CD4-positive, CD25-positive, alpha-beta regulatory T cell (primary cell): ENCODE data around the gene TNFRSF25. TPM values are rescaled to one million over a fixed set of nuclear protein-coding genes. Genes with fewer than 3 reads are reported as not detected.

ENCODE experiments used
- ATAC-seq, 2 donors: fragments of 150-1000 bp; cut with Tn5 transposase; one replicate each; pipeline ENCODE4 v1.10.0; 2021; ENCODE audit warnings: low read depth in 2 of 2, moderate number of reproducible peaks in 2 of 2, moderate library complexity in 1 of 2
- DNase-seq, 3 donors: peaks; one replicate each; pipeline versions ENCODE4 v3.0.0 to v3.0.0-alpha.2; 2012 to 2022; ENCODE audit warnings: mixed read lengths in 1 of 3
- H3K27ac ChIP-seq: one replicate; pipeline ENCODE4 v1.7.0; 2013; ENCODE audit warnings: mild to moderate bottlenecking, low read length; ENCODE audit not compliant: insufficient read depth, poor library complexity, severe bottlenecking
- H3K27me3 ChIP-seq: one replicate; pipeline ENCODE4 v1.7.0; 2013; ENCODE audit warnings: low read length; ENCODE audit not compliant: control insufficient read depth, insufficient read depth
- H3K36me3 ChIP-seq: one replicate; pipeline ENCODE4 v1.7.0; 2013; ENCODE audit warnings: mild to moderate bottlenecking, low read length, moderate library complexity; ENCODE audit not compliant: control insufficient read depth, insufficient read depth
- H3K4me1 ChIP-seq: 2 replicates; pipeline ENCODE4 v1.7.0; 2013; ENCODE audit warnings: mild to moderate bottlenecking, low read length; ENCODE audit not compliant: insufficient read depth, control insufficient read depth, poor library complexity, severe bottlenecking
- H3K4me3 ChIP-seq: one replicate; pipeline ENCODE4 v1.7.0; 2013; ENCODE audit warnings: low read depth, mild to moderate bottlenecking, low read length, moderate library complexity
- H3K9me3 ChIP-seq, 2 experiments: 1 replicate in 1 of 2; 2 replicates in 1 of 2; pipeline ENCODE4 v1.7.0; 2013; ENCODE audit warnings: low read length in 2 of 2, mild to moderate bottlenecking in 1 of 2, moderate library complexity in 1 of 2; ENCODE audit not compliant: control insufficient read depth in 2 of 2
- H3K27ac Mint-ChIP-seq, 3 donors: one replicate each; pipeline ENCODE4 v1.8.0; 2020 to 2022; ENCODE audit warnings: mild to moderate bottlenecking in 3 of 3, mixed read lengths in 3 of 3, moderate library complexity in 2 of 3
- H3K27me3 Mint-ChIP-seq: one replicate; pipeline ENCODE4 v1.8.0; 2022; ENCODE audit warnings: mild to moderate bottlenecking, mixed read lengths
- H3K36me3 Mint-ChIP-seq: one replicate; pipeline ENCODE4 v1.8.0; 2020; ENCODE audit warnings: mixed read lengths
- H3K4me1 Mint-ChIP-seq, 4 donors: one replicate each; pipeline ENCODE4 v1.8.0; 2020 to 2022; ENCODE audit warnings: mixed read lengths in 4 of 4, mild to moderate bottlenecking in 1 of 4
- H3K4me3 Mint-ChIP-seq, 4 donors: one replicate each; pipeline ENCODE4 v1.8.0; 2020 to 2022; ENCODE audit warnings: mild to moderate bottlenecking in 4 of 4, mixed read lengths in 4 of 4, moderate library complexity in 3 of 4
- H3K9me3 Mint-ChIP-seq, 7 donors: one replicate each; pipeline ENCODE4 v1.8.0; 2020 to 2022; ENCODE audit warnings: mixed read lengths in 7 of 7, mild to moderate bottlenecking in 3 of 7, moderate library complexity in 2 of 7
- polyA plus RNA-seq, 4 donors: library from polyadenylated mRNA; unstranded; fragments of 300-500 nt; fragmentation: Illumina TruSeq; gene quantifications; one replicate each; pipeline ENCODE4 v1.2.3, GENCODE V29; 2021
- total RNA-seq: library from RNA; stranded (reverse); gene quantifications from one replicate; pipeline ENCODE4 v1.2.3, GENCODE V29; 2022

The TNFRSF25 gene
- total and polyA plus RNA-seq, 5 donors from 2014 or later = 23.3 to 258 (median 31.4) TPM

DNA sequence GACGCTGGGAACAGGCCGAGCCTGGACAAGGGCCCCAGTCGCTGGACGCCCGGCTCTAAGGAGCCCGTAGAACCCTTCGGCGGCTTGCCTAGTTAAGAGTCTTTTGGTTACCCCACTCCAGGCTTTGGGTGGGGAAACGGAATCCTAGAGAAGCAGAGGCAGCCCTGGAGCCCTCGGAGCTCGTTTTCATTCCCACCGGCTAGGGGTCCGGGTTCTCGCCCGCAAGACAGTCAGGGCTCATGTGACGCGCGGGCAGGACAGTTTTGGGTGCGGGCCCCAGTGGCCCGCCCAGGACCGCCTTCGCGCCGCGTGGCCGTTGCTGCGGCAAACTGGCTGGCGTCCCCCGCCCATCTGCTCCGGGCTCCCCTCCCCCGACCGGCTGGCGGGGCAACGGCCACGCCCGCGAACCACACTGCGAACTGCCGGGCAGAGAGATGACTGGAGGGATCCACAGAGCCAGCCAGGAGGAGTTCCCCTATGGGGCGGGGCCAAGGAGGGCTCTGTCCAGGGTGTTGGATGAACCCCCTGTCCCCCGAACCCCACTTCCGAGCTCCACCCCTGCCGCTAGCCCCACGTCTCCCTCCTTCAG is 45.4 kb downstream of the TNFRSF25 start:
- H3K27me3 ChIP-seq = peaks cover 29% of the 10 kb centered on the region
- Mint-ChIP-seq H3K9me3 (no peaks in the 10 kb centered on the region), H3K4me3 (peak overlapping the region in 3 of 4 donors; percentile 17 to 65 (median 24)), H3K36me3 (no peaks in the 10 kb centered on the region), H3K27me3 (peaks cover 67% of the 10 kb centered on the region), H3K27ac (no peak overlapping the region), H3K4me1 (peaks cover 0 to 14% (median 0%) of the 10 kb centered on the region in 4 donors)
- H3K4me3 ChIP-seq = no peak overlapping the region
- no peaks in the 10 kb centered on the region for H3K36me3 ChIP-seq
- peaks cover 42% of the 10 kb centered on the region for H3K4me1 ChIP-seq
- no peak overlapping the region for H3K27ac ChIP-seq
- no peaks in the 10 kb centered on the region for H3K9me3 ChIP-seq
- ATAC-seq (no peak), DNase-seq (no peak)

DNA sequence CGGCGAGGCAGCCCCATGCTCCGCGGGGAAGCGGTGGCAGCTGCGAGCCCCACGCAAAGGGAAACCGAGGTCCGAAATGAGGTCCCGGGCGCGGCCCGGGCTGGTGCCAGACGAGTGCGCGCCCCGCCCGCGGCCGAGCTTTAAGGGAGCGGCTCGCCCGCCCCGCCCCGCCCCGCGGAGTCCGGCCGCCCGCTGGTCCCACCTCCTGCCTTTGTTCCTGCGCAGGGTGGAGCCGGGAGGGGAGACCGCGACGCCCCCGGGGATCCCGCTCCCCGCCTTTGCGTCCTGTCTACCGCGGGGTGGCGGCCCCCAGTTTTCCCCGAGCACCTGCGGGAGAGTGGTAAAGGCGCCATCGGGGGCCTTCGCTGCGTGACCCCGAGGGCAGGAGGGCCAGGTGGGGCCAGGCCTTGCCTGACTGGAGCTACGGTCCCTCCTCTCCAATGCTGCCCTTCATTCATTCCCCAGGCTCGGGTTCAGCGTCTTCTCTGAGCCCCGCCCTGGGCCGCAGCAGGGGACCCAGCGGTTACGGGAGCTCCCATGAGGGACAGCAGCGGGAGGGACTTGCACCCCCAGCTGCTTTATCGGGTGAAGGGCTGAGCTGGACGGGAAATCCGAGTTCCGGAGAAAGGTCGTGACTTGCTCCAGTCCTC is 46.0 kb downstream of the TNFRSF25 start, which contains the start of gene HES2:
Gene HES2, minus strand, starts transcription at position 116 of the 650 bp plus-strand sequence. Its CDS starts 99 bp downstream, at position 17.
- H3K27me3 ChIP-seq = peaks cover 31% of the 10 kb centered on the region
- H3K4me3 Mint-ChIP-seq = peak within 1 kb of the TSS in 3 of 4 donors; percentile 17 to 41 (median 24)
- no peak within 1 kb of the TSS for H3K27ac Mint-ChIP-seq
- H3K4me1 Mint-ChIP-seq = peaks cover 0 to 14% (median 0%) of the 10 kb centered on the region in 4 donors
- H3K9me3 Mint-ChIP-seq = no peaks in the 10 kb centered on the region
- H3K27ac ChIP-seq = no peak within 1 kb of the TSS
- peaks cover 74% of the 10 kb centered on the region for H3K27me3 Mint-ChIP-seq
- DNase-seq (no peak), ATAC-seq (no peak)
- no peaks in the 10 kb centered on the region for H3K9me3 ChIP-seq
- H3K36me3 ChIP-seq = no peaks in the 10 kb centered on the region
- peaks cover 36% of the 10 kb centered on the region for H3K4me1 ChIP-seq
- no peak within 1 kb of the TSS for H3K4me3 ChIP-seq
- no peaks in the 10 kb centered on the region for H3K36me3 Mint-ChIP-seq

DNA sequence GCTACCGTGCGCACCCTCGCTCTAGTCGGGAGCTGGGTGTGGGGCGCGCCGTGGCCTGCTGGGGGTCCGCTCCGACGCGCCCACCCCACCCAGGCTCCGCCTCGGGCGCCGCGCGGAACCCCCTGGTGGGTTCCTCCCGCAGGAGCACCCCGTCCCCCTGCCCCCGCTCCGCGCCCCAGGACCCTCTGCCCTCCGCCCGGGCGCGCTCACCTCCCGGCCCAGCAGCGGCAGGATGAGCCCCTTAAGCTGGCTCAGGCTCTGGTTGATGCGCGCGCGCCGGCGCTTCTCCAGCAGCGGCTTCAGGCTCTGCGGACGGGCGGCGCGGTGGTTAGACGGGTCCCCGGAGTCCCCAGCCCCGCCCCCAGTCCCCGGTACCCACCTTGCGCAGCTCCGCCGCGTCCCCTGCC is 46.6 kb downstream of the TNFRSF25 start:
- Histone ChIP-seq H3K27ac (no peak overlapping the region), H3K9me3 (no peaks in the 10 kb centered on the region), H3K4me3 (no peak overlapping the region), H3K4me1 (peaks cover 34% of the 10 kb centered on the region), H3K36me3 (no peaks in the 10 kb centered on the region), H3K27me3 (peaks cover 31% of the 10 kb centered on the region)
- ATAC-seq (no peak), DNase-seq (no peak)
- no peak overlapping the region for H3K4me3 Mint-ChIP-seq
- peaks cover 0 to 2% (median 0%) of the 10 kb centered on the region in 7 donors for H3K9me3 Mint-ChIP-seq
- no peak overlapping the region for H3K27ac Mint-ChIP-seq
- no peaks in the 10 kb centered on the region for H3K36me3 Mint-ChIP-seq
- H3K27me3 Mint-ChIP-seq = peaks cover 79% of the 10 kb centered on the region
- peaks cover 0 to 17% (median 2%) of the 10 kb centered on the region in 4 donors for H3K4me1 Mint-ChIP-seq

DNA sequence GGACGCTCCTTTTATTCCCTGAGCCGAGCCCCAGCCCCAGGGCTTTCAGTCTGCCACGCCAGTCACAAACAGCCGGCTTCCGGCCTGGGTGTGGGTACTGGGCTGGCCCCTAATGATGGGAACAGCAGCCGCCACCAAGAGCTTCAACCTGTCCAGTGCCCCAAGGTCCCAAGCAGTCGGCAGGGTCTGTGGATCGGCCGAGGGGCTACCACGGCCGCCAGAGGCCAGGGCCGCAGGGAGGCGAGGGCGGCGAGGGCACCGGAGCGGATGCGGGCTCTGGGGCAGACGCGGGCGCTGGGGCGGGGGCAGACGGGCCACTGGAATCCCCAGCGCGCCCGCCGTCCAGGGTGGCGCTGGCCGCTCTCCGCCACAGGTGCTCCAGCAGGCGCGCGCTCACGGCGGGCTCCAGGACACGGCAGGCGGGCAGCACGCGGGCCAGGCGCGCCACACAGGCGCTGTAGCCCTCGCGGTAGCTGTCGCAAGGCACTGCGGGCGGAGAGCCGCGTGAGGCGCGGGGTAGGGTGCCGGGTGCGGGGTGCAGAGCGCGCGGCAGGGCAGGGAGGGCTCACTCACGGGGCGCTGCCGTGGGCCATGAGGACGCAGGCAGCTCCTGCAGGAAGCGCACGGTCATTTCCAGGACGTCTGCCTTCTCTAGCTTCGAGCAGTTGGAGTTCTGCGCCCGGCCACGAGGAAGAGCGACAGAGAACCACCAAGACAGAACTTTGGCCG is 47.1 kb downstream of the TNFRSF25 start:
- no peak for DNase-seq
- H3K9me3 Mint-ChIP-seq = peaks cover 0 to 3% (median 0%) of the 10 kb centered on the region in 7 donors
- Histone ChIP-seq H3K27ac (no peak overlapping the region), H3K4me1 (peaks cover 29% of the 10 kb centered on the region), H3K4me3 (no peak overlapping the region), H3K27me3 (peaks cover 30% of the 10 kb centered on the region), H3K36me3 (no peaks in the 10 kb centered on the region), H3K9me3 (no peaks in the 10 kb centered on the region)
- no peak overlapping the region for H3K4me3 Mint-ChIP-seq
- no peak for ATAC-seq
- H3K27ac Mint-ChIP-seq = no peak overlapping the region
- H3K4me1 Mint-ChIP-seq = peaks cover 0 to 13% (median 4%) of the 10 kb centered on the region in 4 donors
- H3K27me3 Mint-ChIP-seq = peaks cover 79% of the 10 kb centered on the region
- H3K36me3 Mint-ChIP-seq = no peaks in the 10 kb centered on the region

DNA sequence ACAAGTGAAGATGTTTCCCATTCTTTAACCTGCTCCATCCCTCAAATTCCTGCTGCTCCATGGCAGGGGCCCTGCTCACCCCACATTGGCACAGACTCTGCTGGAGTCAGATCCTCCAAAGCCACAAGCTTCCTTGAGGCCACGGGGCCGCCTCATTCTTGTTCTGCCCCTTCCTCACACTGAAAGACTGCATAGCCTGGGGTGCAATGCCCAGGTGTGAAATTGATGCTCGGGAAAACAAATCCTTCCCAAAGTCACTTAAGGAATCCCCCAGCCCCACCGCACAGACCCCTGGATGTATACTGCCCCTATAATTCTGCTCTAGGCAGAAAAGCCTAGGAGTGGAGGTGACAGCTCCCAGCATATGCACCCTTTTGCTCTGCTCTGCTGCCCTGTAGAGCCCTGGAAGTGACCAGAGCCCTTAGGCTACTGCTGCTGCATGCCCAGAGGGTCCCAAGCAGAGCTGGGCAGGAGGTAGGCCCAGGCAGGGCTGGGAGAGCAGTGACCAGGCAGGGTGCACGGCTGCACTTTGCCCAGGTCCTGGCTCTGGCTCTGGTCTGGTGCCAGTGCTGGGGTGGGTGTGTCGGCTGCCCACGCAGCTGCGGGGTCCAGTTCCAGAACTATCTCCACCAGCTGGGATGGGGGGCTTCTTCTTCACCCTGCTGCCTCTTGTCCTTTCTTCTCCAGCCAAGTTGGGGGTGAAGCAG is 47.9 kb downstream of the TNFRSF25 start:
- no peaks in the 10 kb centered on the region for H3K36me3 ChIP-seq
- H3K27me3 ChIP-seq = peaks cover 30% of the 10 kb centered on the region
- H3K9me3 ChIP-seq = no peaks in the 10 kb centered on the region
- Mint-ChIP-seq H3K4me3 (no peak overlapping the region), H3K36me3 (no peaks in the 10 kb centered on the region), H3K27ac (no peak overlapping the region), H3K4me1 (peaks cover 0 to 12% (median 4%) of the 10 kb centered on the region in 4 donors), H3K9me3 (peaks cover 0 to 3% (median 0%) of the 10 kb centered on the region in 7 donors), H3K27me3 (peaks cover 77% of the 10 kb centered on the region)
- H3K27ac ChIP-seq = no peak overlapping the region
- DNase-seq = no peak
- no peak for ATAC-seq
- H3K4me3 ChIP-seq = no peak overlapping the region
- peaks cover 24% of the 10 kb centered on the region for H3K4me1 ChIP-seq

DNA sequence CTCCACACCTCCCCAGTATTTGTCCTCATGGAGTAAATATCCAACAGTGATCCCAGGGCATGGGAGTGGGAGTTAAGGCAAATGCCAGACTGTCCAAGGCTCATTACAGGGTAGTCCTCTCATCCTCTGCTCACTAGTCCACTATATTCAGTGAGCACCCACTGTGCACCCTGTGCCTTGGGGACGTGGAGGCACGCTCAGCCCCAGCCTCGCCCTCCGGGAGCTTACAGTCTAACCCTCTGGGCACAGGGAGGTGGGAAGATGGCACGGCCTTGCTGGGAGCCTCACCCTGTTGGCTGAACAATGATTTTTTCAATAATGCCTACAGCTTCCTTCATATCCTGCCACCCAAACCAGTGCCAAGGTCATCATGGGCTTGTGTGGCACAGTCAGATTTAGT is 49.1 kb downstream of the TNFRSF25 start:
- Mint-ChIP-seq H3K9me3 (peaks cover 0 to 3% (median 0%) of the 10 kb centered on the region in 7 donors), H3K4me3 (no peak overlapping the region), H3K36me3 (no peaks in the 10 kb centered on the region), H3K27ac (no peak overlapping the region), H3K27me3 (peaks cover 71% of the 10 kb centered on the region), H3K4me1 (peaks cover 0 to 12% (median 4%) of the 10 kb centered on the region in 4 donors)
- H3K4me3 ChIP-seq = no peak overlapping the region
- no peak for DNase-seq
- peaks cover 36% of the 10 kb centered on the region for H3K27me3 ChIP-seq
- H3K4me1 ChIP-seq = peaks cover 24% of the 10 kb centered on the region
- no peak for ATAC-seq
- H3K9me3 ChIP-seq = no peaks in the 10 kb centered on the region
- H3K36me3 ChIP-seq = no peaks in the 10 kb centered on the region
- no peak overlapping the region for H3K27ac ChIP-seq

DNA sequence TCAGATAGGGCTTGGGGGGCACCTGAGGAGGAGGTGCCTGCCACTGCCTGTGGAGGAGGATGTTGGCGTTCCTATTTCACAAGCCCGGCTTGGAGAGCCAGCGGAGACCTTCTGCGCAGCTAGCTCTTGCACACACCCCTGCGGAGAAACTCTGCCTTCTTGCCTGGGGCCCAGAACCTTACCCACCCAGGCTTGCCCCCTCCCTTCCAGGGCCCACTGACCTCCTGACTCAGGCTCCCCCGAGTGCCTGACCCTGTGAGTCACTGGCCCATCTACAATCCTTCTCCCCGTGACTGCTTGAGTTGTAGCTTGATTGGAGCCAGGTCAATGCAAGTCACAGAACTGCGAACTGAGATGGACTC is 49.7 kb downstream of the TNFRSF25 start:
- ATAC-seq (no peak), DNase-seq (no peak)
- peaks cover 34% of the 10 kb centered on the region for H3K27me3 ChIP-seq
- H3K36me3 ChIP-seq = no peaks in the 10 kb centered on the region
- H3K4me3 ChIP-seq = no peak overlapping the region
- Mint-ChIP-seq H3K4me1 (peaks cover 0 to 12% (median 4%) of the 10 kb centered on the region in 4 donors), H3K27me3 (peaks cover 69% of the 10 kb centered on the region), H3K36me3 (no peaks in the 10 kb centered on the region), H3K9me3 (peaks cover 0 to 3% (median 0%) of the 10 kb centered on the region in 7 donors), H3K27ac (no peak overlapping the region), H3K4me3 (peak overlapping the region in 1 of 4 donors; percentile 50)
- no peaks in the 10 kb centered on the region for H3K9me3 ChIP-seq
- H3K4me1 ChIP-seq = peaks cover 24% of the 10 kb centered on the region
- H3K27ac ChIP-seq = no peak overlapping the region
